OCI-LY3 (cell line): ENCODE data around the gene USF1.

Experiments
- CTCF ChIP-seq: fragments of 200-600, 300-600 bp; sonication (generic); IDR thresholded peaks from 2 replicates; pipeline ENCODE4 v1.5.1; 2014; ENCODE audit warnings: antibody characterized with exemption, low read length, low read depth
- EZH2phosphoT487 ChIP-seq: fragments of 200-600 bp; shearing (Covaris generic); IDR thresholded peaks from 2 replicates; pipeline ENCODE4 v1.6.1; 2018; ENCODE audit warnings: antibody characterized with exemption, mixed run types, low read depth

GRCh38 chr1:161038523-161039153 lies 7.1 kb downstream of the USF1 start, which contains the start of gene TSTD1:
- no peak for TF ChIP-seq EZH2phosphoT487
- no peak for TF ChIP-seq CTCF
